Activated T-helper 2 cell treated with anti-CD3 and anti-CD28 coated beads, Interferon-gamma antibody, Interleukin-2, Interleukin-4, amounts not matched to agents 10 μg/mL and 5 μg/mL and 100 μg/mL, durations not matched to agents 14 hours and 24 hours and 36 hours (primary cell): ENCODE results near the gene DEGS1. TPM values are rescaled to one million over a fixed set of nuclear protein-coding genes. Genes with fewer than 3 reads are reported as not detected.

Experiments
- DNase-seq: peaks from one replicate; pipeline ENCODE4 v3.0.0; 2021; ENCODE audit warnings: low spot score
- H3K27ac Mint-ChIP-seq: one replicate; pipeline ENCODE4 v1.8.0; 2021; ENCODE audit warnings: mixed read lengths
- H3K27me3 Mint-ChIP-seq: one replicate; pipeline ENCODE4 v1.8.0; 2021; ENCODE audit warnings: low read depth, mixed read lengths
- H3K36me3 Mint-ChIP-seq: one replicate; pipeline ENCODE4 v1.8.0; 2021; ENCODE audit warnings: low read depth, mixed read lengths
- H3K4me1 Mint-ChIP-seq: one replicate; pipeline ENCODE4 v1.8.0; 2021; ENCODE audit warnings: low read depth, mixed read lengths
- H3K4me3 Mint-ChIP-seq: one replicate; pipeline ENCODE4 v1.8.0; 2021; ENCODE audit warnings: low read depth, mild to moderate bottlenecking, moderate library complexity, mixed read lengths
- H3K9me3 Mint-ChIP-seq: one replicate; pipeline ENCODE4 v1.8.0; 2021; ENCODE audit warnings: mixed read lengths
- intact Hi-C: fragments of 100-400 bp; cut with micrococcal nuclease; formaldehyde crosslinking; loops from one replicate; pipeline ENCODE4 v1.15.1; 2023
- total RNA-seq: library from RNA; stranded (reverse); gene quantifications from 2 replicates; pipeline ENCODE4 v1.2.3, GENCODE V29; 2022

Gene DEGS1
- total RNA-seq, 1 donor from 2014 or later: 51.1 TPM

DNA sequence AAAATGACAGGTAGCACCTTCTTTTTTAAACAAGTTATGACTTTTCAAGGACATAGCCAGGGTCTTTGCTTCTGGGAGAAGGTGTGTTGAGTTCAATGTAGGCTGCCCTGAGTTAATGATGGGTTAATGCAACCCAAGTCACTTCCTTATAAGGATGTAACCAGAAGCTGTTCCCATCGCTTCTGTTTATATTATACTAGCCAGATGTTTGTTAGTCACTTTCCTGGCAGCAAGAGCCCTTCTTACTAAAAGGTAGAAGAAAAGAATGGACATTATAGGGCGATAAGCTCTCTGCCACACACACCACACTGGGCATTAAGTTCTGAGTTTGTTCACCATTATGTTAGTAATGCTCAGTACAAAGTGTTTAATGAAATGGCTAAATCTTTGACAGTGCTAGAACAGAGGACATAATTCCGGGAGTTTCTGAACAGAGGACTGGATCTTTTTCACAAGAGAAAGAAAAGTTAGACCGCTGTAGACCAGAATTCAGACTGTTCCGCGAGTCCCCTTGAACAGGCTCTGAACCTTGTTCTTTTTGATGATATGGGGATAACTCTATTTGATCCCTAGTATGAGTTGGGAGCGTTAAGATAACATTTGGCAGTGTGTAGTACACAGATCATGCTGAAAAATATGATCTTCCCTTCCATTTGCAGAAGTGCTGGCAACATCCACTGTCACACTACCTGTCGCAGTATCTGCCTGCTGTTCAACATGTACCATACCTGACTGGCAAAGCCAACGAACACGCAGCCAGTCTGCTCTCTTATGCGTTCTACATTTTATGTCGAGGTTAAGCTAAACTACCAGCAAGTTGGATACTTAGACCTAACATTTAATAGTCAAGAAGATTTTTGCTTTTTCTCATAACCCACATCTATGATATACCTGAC is 41.0 kb downstream of the DEGS1 start:
- no peaks in the 10 kb centered on the region for H3K9me3 Mint-ChIP-seq
- peaks cover 14% of the 10 kb centered on the region for H3K36me3 Mint-ChIP-seq
- H3K4me1 Mint-ChIP-seq: no peaks in the 10 kb centered on the region
- H3K27ac Mint-ChIP-seq: no peak overlapping the region
- DNase-seq: no peak
- H3K27me3 Mint-ChIP-seq: no peaks in the 10 kb centered on the region
- no peak overlapping the region for H3K4me3 Mint-ChIP-seq
- intact Hi-C loops: no loop called here

- Mint-ChIP-seq H3K36me3 (peaks cover 31% of the 10 kb centered on the region), H3K4me1 (no peaks in the 10 kb centered on the region), H3K4me3 (no peak overlapping the region), H3K27ac (no peak overlapping the region), H3K9me3 (no peaks in the 10 kb centered on the region), H3K27me3 (no peaks in the 10 kb centered on the region)
- intact Hi-C loops: no loop called here
- DNase-seq: no peak
Measured at GRCh38 chr1:224226849-224227502, 43.9 kb downstream of the DEGS1 start.

GRCh38 chr1:224234017-224234416 is 51.0 kb downstream of the DEGS1 start:
- no peaks in the 10 kb centered on the region for H3K27me3 Mint-ChIP-seq
- H3K36me3 Mint-ChIP-seq: peaks cover 55% of the 10 kb centered on the region
- H3K4me3 Mint-ChIP-seq: no peak overlapping the region
- intact Hi-C loops: no loop called here
- no peak for DNase-seq
- no peaks in the 10 kb centered on the region for H3K9me3 Mint-ChIP-seq
- H3K4me1 Mint-ChIP-seq: no peaks in the 10 kb centered on the region
- no peak overlapping the region for H3K27ac Mint-ChIP-seq

DNA sequence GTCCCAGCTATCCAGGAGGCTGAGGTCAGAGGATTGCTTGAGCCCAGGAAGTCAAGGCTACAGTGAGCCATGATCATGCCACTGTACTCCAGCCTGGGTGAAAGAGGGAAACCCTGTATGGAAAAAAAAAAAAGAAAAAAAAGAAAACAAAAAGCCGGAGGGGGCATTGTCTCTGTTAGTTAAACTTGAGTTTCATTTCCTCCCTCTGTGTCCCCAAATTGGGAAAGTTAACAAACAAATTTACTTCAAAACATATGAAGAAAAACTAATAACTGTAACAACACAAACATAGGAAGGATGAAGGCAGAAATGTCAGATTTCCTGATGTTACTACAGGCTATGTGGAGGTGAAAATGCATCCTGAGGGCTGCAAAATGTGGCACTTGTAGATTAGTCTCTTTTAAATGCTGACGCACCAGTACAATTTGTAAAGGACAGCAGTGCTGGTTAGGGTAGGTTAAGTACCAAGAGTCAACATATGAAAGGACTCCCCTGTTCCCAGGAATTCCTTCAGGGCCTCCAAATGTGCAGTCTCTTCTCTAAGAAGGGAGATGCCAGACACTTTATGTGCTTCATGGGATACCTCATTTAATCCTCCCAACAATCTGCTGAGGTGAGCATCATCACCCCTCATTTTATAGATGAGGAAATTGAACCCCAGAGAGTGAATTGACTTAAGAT is 52.9 kb downstream of the DEGS1 start:
- Mint-ChIP-seq H3K4me3 (no peak overlapping the region), H3K27ac (no peak overlapping the region), H3K27me3 (no peaks in the 10 kb centered on the region), H3K36me3 (peaks cover 49% of the 10 kb centered on the region), H3K4me1 (no peaks in the 10 kb centered on the region), H3K9me3 (no peaks in the 10 kb centered on the region)
- intact Hi-C loops: no loop called here
- no peak for DNase-seq

- H3K4me1 Mint-ChIP-seq: no peaks in the 10 kb centered on the region
- H3K4me3 Mint-ChIP-seq: no peak overlapping the region
- intact Hi-C loops: no loop called here
Measured at GRCh38 chr1:224237119-224237881, 54.3 kb downstream of the DEGS1 start.

GRCh38 chr1:224238212-224238611 is 55.2 kb downstream of the DEGS1 start:
- DNase-seq: no peak
- H3K4me1 Mint-ChIP-seq: no peaks in the 10 kb centered on the region
- H3K9me3 Mint-ChIP-seq: no peaks in the 10 kb centered on the region
- no peak overlapping the region for H3K4me3 Mint-ChIP-seq
- H3K27ac Mint-ChIP-seq: no peak overlapping the region
- intact Hi-C loops: no loop called here
- peaks cover 39% of the 10 kb centered on the region for H3K36me3 Mint-ChIP-seq
- no peaks in the 10 kb centered on the region for H3K27me3 Mint-ChIP-seq

More at GRCh38 chr1:224237119-224237881, 54.3 kb downstream of the DEGS1 start:
- peak overlapping the region; percentile 11 for H3K27ac Mint-ChIP-seq
- no peak for DNase-seq
- H3K27me3 Mint-ChIP-seq: no peaks in the 10 kb centered on the region
- peaks cover 47% of the 10 kb centered on the region for H3K36me3 Mint-ChIP-seq
- no peaks in the 10 kb centered on the region for H3K9me3 Mint-ChIP-seq

DNA sequence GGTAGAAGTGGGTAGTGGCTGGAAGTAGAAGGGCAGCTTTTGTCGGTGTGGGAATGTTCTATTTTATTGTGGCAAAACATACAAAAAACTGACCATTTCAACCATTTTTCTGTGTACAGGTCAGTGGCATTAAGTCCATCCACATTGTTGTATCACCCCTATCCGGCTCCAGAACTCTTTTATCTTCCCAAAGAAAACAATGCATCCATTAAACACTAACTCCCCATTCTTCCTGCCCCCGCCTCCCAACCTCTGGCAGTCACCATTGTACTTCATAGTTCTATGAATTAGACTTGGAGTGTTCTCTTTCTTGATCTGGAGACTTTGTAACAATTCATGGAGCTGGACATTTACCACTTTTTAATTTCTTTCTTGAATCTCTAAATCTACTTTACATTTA is 55.7 kb downstream of the DEGS1 start:
- H3K27ac Mint-ChIP-seq: no peak overlapping the region

More for the DNA sequence above, 55.7 kb downstream of the DEGS1 start:
- Mint-ChIP-seq H3K4me1 (no peaks in the 10 kb centered on the region), H3K4me3 (no peak overlapping the region), H3K9me3 (no peaks in the 10 kb centered on the region), H3K27me3 (no peaks in the 10 kb centered on the region), H3K36me3 (peaks cover 38% of the 10 kb centered on the region)
- DNase-seq: no peak
- intact Hi-C loops: no loop called here

Other genes with a start within 250 kb of the DEGS1 start
- 22.9 and 24.3 TPM in 2 replicates for gene FBXO28, start 69.1 kb upstream of the DEGS1 start, total RNA-seq
- gene NVL, start 146.9 kb downstream of the DEGS1 start, total RNA-seq: 38.4 and 39.0 TPM in 2 replicates
- 60.2 and 60.7 TPM in 2 replicates for gene CNIH4, start 173.6 kb downstream of the DEGS1 start, total RNA-seq